MCF 10A (cell line): ENCODE measurements around the gene GTF2I. TPM values are rescaled to one million over a fixed set of nuclear protein-coding genes. Genes with fewer than 3 reads are reported as not detected.
"Not testable (repeated sequence)": the region's sequence is repeated elsewhere in the genome, so short reads cannot be mapped to it uniquely, and the experiment has no call there.

Experiments used
- BruUV-seq: library from RNA; stranded (reverse); fragments of 400-500 nt; replicated peaks from 2 replicates; lab custom pipeline; 2021; lab: Mats Ljungman, UMichigan
- CTCF ChIA-PET: fragments of 300-600 bp; sonication (Branson Sonifier 250); formaldehyde crosslinking; extraction: SDS; loops from one replicate; lab custom pipeline; 2021; ENCODE audit warnings: antibody characterized with exemption, inconsistent platforms; lab: Yijun Ruan, JAX
- POLR2A ChIA-PET: fragments of 300-600, 350-650 bp; sonication (Branson Sonifier 250); formaldehyde crosslinking; extraction: SDS; loops from one replicate; lab custom pipeline; 2020; ENCODE audit warnings: antibody characterized with exemption, inconsistent platforms; lab: Yijun Ruan, JAX
- DNase-seq: peaks from one replicate; pipeline ENCODE4 v3.0.0-alpha.2; 2018; ENCODE audit not compliant: unreplicated experiment
- H3K27ac Mint-ChIP-seq: one replicate; pipeline ENCODE4 v1.8.0; 2022; ENCODE audit warnings: mild to moderate bottlenecking, low read depth, mixed read lengths; ENCODE audit not compliant: unreplicated experiment
- H3K27me3 Mint-ChIP-seq: one replicate; pipeline ENCODE4 v1.8.0; 2022; ENCODE audit warnings: mixed read lengths; ENCODE audit not compliant: insufficient read depth, unreplicated experiment
- H3K36me3 Mint-ChIP-seq: one replicate; pipeline ENCODE4 v1.8.0; 2022; ENCODE audit warnings: mild to moderate bottlenecking, moderate library complexity, mixed read lengths; ENCODE audit not compliant: insufficient read depth, unreplicated experiment
- H3K4me1 Mint-ChIP-seq: one replicate; pipeline ENCODE4 v1.8.0; 2022; ENCODE audit warnings: mixed read lengths; ENCODE audit not compliant: insufficient read depth, unreplicated experiment
- H3K4me3 Mint-ChIP-seq: one replicate; pipeline ENCODE4 v1.8.0; 2022; ENCODE audit warnings: mild to moderate bottlenecking, moderate library complexity, mixed read lengths; ENCODE audit not compliant: unreplicated experiment
- H3K9me3 Mint-ChIP-seq: one replicate; pipeline ENCODE4 v1.8.0; 2022; ENCODE audit warnings: mixed read lengths; ENCODE audit not compliant: unreplicated experiment
- intact Hi-C: fragments of 100-400 bp; cut with micrococcal nuclease; formaldehyde crosslinking; loops from 2 replicates; pipeline ENCODE4 v1.14.1; 2022
- total RNA-seq: library from RNA; stranded (reverse); gene quantifications from 2 replicates; pipeline ENCODE4 v1.2.3, GENCODE V29; 2022

The GTF2I gene
- total RNA-seq, 1 experiment from 2014 or later = 152 TPM

DNA sequence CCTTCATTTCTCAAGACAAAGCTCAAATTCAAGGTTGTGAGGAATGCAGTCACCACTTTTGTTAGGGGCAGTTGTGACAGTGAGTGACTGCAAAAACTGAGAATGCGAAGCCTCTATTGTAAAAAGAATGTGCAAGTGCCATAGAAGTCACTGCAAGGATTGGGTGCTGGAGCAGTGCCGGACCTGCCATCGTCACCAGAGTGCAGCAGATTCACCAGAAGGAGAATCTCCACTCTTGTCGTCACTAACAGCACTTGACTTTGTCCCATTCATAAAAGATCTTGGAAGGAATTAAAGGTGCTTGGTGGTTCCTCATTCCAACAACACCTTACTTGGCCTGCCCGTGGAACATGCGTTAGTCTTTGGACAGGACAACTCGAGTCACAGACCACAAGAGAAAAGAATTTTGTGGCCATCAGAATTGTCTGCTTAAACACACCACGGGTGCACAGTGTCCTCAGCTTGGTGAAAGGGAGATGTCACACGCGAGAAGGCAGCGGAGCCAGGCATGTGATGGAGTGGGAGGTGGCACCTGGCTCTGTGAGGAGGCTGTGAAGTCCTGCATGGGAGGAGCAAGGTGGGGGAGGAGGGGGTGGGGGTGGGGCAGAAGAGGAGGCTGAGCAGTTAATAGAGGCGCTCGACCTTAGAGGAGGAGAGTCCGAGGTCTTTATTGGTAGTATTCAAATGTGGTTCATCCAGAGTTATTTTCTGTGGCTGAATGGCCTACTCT is 82.6 kb downstream of the GTF2I start:
- intact Hi-C loops, BruUV-seq, CTCF ChIA-PET: not testable (repeated sequence)

DNA sequence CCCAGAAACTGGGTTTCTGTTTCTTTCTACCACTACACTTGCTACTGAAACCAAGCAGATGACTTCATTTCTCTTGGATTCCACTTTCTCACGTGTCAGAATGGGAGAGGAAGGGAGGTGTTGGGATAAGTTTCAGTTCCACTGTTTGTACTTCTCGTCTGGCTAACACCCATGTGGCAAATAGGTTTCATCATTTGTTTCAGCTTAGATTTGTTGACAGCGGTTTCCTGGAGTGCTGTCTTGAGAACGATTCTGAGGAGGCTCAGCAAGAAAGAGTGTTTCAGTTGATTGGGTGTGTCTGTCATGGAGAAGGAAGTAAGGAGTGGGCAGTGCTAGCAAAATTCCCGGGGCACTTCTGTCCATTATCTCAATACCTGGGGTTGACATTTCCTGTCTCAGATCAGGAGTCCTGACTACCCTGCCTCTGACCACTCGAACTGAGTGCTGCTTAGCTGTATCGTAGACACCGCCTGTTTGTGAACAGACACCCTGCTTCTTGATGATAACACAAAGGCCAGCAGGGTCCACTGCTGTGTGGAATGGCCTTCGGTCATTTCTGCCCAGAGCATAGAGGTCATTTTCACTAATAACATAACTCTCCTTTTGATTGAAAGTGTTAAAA is 86.5 kb downstream of the GTF2I start:
- H3K9me3 Mint-ChIP-seq, CTCF ChIA-PET, BruUV-seq: not testable (repeated sequence)

More for the DNA sequence above, 82.6 kb downstream of the GTF2I start:
- DNase-seq, H3K27me3 Mint-ChIP-seq, POLR2A ChIA-PET, H3K36me3 Mint-ChIP-seq, H3K4me3 Mint-ChIP-seq, H3K4me1 Mint-ChIP-seq, H3K9me3 Mint-ChIP-seq, H3K27ac Mint-ChIP-seq: not testable (repeated sequence)

DNA sequence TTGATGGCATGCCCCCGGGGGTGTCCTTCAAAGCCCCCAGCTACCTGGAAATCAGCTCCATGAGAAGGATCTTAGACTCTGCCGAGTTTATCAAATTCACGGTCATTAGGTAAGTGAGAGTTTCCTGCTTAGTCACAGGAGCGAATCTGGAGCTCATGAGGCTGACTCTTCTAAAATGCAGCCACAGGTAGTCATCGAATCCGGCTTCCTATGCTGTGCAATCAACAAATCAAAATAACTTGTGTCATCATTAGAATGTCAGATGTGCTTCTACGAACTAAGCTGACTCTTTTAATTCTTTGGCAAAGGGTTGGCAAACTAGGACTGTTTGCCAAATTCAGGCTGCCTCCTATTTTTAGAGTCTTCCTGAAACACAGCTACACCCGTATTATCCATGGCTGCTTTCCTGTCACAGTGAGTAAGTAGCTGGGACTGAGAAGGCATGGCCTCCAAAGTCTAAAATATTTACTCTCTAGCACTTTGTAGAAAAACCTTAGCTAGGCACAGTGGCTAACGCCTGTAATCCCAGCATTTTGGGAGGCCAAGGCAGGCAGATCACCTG is 96.5 kb downstream of the GTF2I start:
- POLR2A ChIA-PET, H3K9me3 Mint-ChIP-seq, H3K36me3 Mint-ChIP-seq, DNase-seq, CTCF ChIA-PET, BruUV-seq, H3K27ac Mint-ChIP-seq, intact Hi-C loops, H3K27me3 Mint-ChIP-seq, H3K4me3 Mint-ChIP-seq, H3K4me1 Mint-ChIP-seq: not testable (repeated sequence)

More for the DNA sequence above, 86.5 kb downstream of the GTF2I start:
- H3K36me3 Mint-ChIP-seq, H3K4me1 Mint-ChIP-seq, H3K4me3 Mint-ChIP-seq, DNase-seq, H3K27ac Mint-ChIP-seq, intact Hi-C loops, H3K27me3 Mint-ChIP-seq, POLR2A ChIA-PET: not testable (repeated sequence)

DNA sequence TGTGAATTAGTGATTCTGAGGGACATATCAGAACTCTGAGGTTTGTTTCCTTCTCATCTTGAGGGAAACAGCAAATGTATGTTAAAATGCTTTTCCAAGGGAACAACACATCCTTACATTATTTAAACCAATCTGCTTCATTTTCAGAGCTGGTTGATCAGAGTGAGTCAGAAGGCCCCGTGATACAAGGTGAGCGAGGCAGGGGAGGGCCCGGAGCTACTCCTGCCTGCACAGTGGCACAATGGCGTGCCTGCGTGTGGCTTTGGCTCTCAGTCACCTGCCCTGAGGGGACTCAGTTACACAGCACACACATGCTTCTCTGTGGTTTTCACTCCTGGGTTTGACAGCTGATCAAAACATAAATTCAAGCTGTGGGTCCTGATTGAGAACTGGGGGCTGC is 99.2 kb downstream of the GTF2I start:
- CTCF ChIA-PET, H3K4me3 Mint-ChIP-seq, BruUV-seq, H3K9me3 Mint-ChIP-seq, DNase-seq, intact Hi-C loops, H3K4me1 Mint-ChIP-seq, H3K36me3 Mint-ChIP-seq, H3K27ac Mint-ChIP-seq, POLR2A ChIA-PET, H3K27me3 Mint-ChIP-seq: not testable (repeated sequence)

DNA sequence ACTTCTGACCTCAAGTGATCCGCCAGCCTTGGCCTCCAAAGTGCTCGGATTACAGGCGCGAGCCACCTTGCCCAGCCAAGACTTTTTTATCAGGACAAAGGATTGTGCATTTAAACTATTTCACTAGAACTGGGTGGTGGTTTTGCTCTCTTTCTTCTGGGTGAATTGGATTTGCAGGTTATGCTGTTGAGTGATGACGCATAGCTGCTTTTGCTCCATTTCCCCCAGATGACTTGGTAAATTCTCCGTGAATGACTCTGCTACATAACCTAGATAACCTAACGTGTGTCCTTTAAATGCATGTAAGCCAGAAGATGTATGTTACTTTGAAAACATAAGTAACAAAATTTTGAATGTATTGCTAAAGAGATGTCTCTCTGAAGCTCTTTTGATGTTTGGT is 100.8 kb downstream of the GTF2I start:
- H3K36me3 Mint-ChIP-seq, POLR2A ChIA-PET, DNase-seq, BruUV-seq, intact Hi-C loops, H3K27me3 Mint-ChIP-seq, H3K27ac Mint-ChIP-seq, H3K9me3 Mint-ChIP-seq, H3K4me3 Mint-ChIP-seq, CTCF ChIA-PET, H3K4me1 Mint-ChIP-seq: not testable (repeated sequence)

DNA sequence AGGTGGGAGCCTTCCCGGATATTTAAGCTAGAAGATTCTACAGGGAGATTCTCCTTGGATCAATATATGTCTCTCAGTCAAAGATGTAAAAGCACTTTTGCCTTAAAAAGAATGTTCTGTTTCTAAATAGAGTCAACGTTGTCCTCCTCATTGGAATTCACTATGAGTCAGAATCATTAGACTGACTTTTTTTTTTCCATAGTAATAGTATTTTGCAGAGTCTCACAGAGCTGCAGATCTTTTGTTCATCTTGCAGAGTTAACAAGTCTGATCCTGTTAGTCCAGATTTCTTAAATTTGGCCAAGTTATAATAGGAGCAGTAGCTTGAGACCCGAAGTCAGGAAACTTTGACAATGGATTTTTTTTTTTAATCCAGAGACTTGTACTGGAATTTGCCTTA is 101.5 kb downstream of the GTF2I start:
- intact Hi-C loops, H3K36me3 Mint-ChIP-seq, H3K9me3 Mint-ChIP-seq, H3K27ac Mint-ChIP-seq, H3K4me3 Mint-ChIP-seq, H3K4me1 Mint-ChIP-seq, CTCF ChIA-PET, H3K27me3 Mint-ChIP-seq, POLR2A ChIA-PET, BruUV-seq, DNase-seq: not testable (repeated sequence)

DNA sequence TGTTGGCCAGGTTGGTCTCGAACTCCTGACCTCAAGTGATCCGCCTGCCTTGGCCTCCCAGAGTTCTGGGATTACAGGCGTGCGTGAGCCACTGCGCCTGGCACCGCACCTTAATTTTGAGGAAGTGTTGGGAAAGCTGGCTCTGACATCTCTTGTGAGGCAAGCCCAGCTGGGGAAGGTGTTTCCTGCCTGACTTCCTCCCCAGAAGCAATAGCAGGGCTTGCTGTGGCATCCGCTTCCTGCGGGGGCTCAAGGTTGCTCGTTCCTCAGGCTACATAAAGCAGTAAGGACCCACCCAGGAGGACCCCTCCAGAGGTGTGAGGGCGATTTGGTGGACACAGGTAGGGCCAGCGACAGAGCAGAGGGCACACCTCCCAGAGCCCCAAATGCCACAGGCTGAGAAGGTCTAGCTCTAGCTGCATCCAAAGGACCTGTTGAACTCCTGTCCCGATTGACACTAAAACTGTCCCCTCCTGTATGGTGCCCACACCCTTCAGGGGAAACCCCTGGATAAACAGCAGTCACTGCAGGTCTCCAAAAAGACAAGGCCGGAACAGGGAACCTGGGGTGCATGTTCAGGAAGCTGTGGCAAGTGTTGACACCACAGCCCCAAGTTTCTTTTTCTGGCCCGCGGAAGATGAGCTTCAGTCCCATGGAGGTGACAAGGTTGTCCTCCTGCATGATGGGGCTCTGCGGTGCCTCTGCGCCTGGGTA is 107.8 kb downstream of the GTF2I start:
- H3K4me1 Mint-ChIP-seq, H3K27ac Mint-ChIP-seq, DNase-seq, H3K4me3 Mint-ChIP-seq, H3K27me3 Mint-ChIP-seq, H3K36me3 Mint-ChIP-seq, H3K9me3 Mint-ChIP-seq, CTCF ChIA-PET, intact Hi-C loops, POLR2A ChIA-PET: not testable (repeated sequence)
- TSS peak; percentile 33 for BruUV-seq

DNA sequence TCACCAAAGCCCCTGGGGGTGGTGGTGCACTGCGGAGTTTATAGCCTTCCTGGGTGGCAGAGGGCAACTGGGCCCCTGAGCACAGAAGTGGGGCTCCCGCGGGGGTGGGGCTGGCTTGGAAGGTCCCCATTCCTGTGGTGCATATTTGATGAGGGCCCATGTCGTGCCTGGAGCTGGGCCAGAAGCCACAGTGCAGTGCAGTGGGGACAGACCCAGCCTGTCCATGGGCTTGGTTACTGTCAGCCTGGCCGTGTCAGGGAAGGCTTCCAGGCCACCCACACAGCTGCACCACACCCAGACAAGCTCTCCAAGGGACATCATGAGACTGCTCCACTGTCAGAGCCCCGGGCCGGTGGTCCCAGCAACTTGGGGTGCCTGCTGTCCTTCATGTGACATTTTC is 109.0 kb downstream of the GTF2I start:
- DNase-seq, H3K9me3 Mint-ChIP-seq, H3K27ac Mint-ChIP-seq, H3K4me3 Mint-ChIP-seq, CTCF ChIA-PET, intact Hi-C loops, H3K4me1 Mint-ChIP-seq, H3K27me3 Mint-ChIP-seq, BruUV-seq, POLR2A ChIA-PET, H3K36me3 Mint-ChIP-seq: not testable (repeated sequence)

DNA sequence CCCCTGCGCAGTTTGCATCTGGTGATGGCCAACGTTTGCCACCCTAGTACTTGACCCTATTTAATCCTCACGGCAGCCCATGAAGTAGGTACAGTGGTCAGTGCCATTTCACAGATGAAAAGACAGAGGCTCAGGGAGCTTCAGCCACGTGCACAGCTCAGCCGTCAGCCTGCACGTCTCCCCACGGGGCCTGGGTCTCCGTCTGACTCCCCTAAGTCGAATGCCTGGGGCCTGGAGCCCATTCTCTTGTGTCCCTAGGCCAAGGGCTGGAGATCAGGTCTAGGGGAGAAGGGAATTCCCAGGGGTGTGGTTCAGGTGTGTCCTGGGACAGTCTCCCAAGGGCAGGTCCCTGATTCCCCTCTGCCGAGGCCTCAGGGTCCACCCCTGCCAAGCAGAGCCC is 109.5 kb downstream of the GTF2I start:
- intact Hi-C loops, H3K36me3 Mint-ChIP-seq, H3K4me3 Mint-ChIP-seq, DNase-seq, BruUV-seq, H3K27ac Mint-ChIP-seq, H3K4me1 Mint-ChIP-seq, H3K9me3 Mint-ChIP-seq, POLR2A ChIA-PET, CTCF ChIA-PET, H3K27me3 Mint-ChIP-seq: not testable (repeated sequence)
